A549 (cell line): Measurements from ENCODE around the gene SNX25. TPM values are rescaled to one million over a fixed set of nuclear protein-coding genes. Genes with fewer than 3 reads are reported as not detected.

Source experiments
- ATAC-seq, 2 experiments: fragments of 200-7000 bp in 1 of 2; fragments of >200 bp in 1 of 2; cut with Nextera tagmentation in 1 of 2; cut with Tn5 transposase in 1 of 2; 3 replicates each; pipeline versions ENCODE4 v1.8.0 to v1.9.1; 2018 to 2020; ENCODE audit warnings: mild to moderate bottlenecking in 1 of 2, moderate library complexity in 1 of 2
- CTCF ChIA-PET: fragments of 300-600 bp; sonication (Branson Sonifier 250); formaldehyde crosslinking; extraction: SDS; loops from one replicate; lab custom pipeline; 2021; ENCODE audit warnings: antibody characterized with exemption, inconsistent platforms; lab: Yijun Ruan, JAX
- POLR2A ChIA-PET: fragments of 350-600 bp; formaldehyde crosslinking; extraction: SDS; loops from one replicate; lab custom pipeline; 2021; ENCODE audit warnings: antibody characterized with exemption, inconsistent platforms; lab: Yijun Ruan, JAX
- DNase-seq, 2 experiments: peaks; one replicate each; pipeline versions ENCODE4 v3.0.0 to v3.0.0-alpha.2; 2011 to 2016; ENCODE audit warnings: low read depth in 1 of 2, low spot score in 1 of 2
- FAIRE-seq: peaks from 2 replicates; lab custom pipeline; 2011; peaks lifted over from hg19 to GRCh38; lab: Jason Lieb, UNC
- H3K27ac ChIP-seq, 2 experiments: fragments of >200 bp; sonication (Bioruptor Twin); formaldehyde crosslinking; 3 replicates each; pipeline ENCODE4 v1.5.1; 2016 to 2017
- H3K4me1 ChIP-seq: fragments of >200 bp; sonication (Bioruptor Twin); formaldehyde crosslinking; 3 replicates; pipeline ENCODE4 v1.6.1; 2016
- H3K4me2 ChIP-seq: fragments of >200 bp; sonication (Bioruptor Twin); formaldehyde crosslinking; 3 replicates; pipeline ENCODE4 v1.6.1; 2016
- H3K4me3 ChIP-seq: fragments of >200 bp; sonication (Bioruptor Twin); formaldehyde crosslinking; 3 replicates; pipeline ENCODE4 v1.5.1; 2016
- H3K9me3 ChIP-seq: fragments of >200 bp; sonication (Bioruptor Twin); formaldehyde crosslinking; 3 replicates; pipeline ENCODE4 v1.6.1; 2016
- BHLHE40 ChIP-seq: IDR thresholded peaks from 2 replicates; pipeline ENCODE4 v1.6.1; 2012; ENCODE audit warnings: low read depth, low read length, inconsistent platforms
- CHD2 ChIP-seq: fragments of 150-350 bp; IDR thresholded peaks from 2 replicates; pipeline ENCODE4 v1.6.1; 2014; ENCODE audit warnings: low read length; ENCODE audit not compliant: partially characterized antibody
- ESRRA ChIP-seq: fragments of 150-350 bp; IDR thresholded peaks from 2 replicates; pipeline ENCODE4 v1.6.1; 2014; ENCODE audit warnings: mild to moderate bottlenecking, low read length, borderline replicate concordance
- FOSB ChIP-seq: fragments of 250-450 bp; sonication (Bioruptor Pico); IDR thresholded peaks from 2 replicates; pipeline ENCODE4 v1.5.0; 2020; ENCODE audit warnings: mild to moderate bottlenecking, moderate library complexity
- HDAC2 ChIP-seq: fragments of 200-600 bp; sonication (generic); IDR thresholded peaks from 2 replicates; pipeline ENCODE4 v1.6.1; 2016
- HEYL ChIP-seq: fragments of 250-450 bp; sonication (Bioruptor Pico); IDR thresholded peaks from 2 replicates; pipeline ENCODE4 v1.8.0; 2021; ENCODE audit warnings: mild to moderate bottlenecking, moderate library complexity
- HOXB13 ChIP-seq: fragments of 250-450 bp; sonication (Bioruptor Pico); IDR thresholded peaks from 2 replicates; pipeline ENCODE4 v1.5.0; 2020; ENCODE audit warnings: low read depth, mild to moderate bottlenecking, moderate library complexity
- JUN ChIP-seq, 2 experiments: fragments of >200 bp; sonication (Bioruptor Twin); formaldehyde crosslinking; IDR thresholded peaks; 2 replicates in 1 of 2; 3 replicates in 1 of 2; pipeline ENCODE4 v1.6.1; 2016 to 2017
- JUNB ChIP-seq: fragments of >200 bp; sonication (Bioruptor Twin); formaldehyde crosslinking; IDR thresholded peaks from 2 replicates; pipeline ENCODE4 v1.6.1; 2016
- KDM5A ChIP-seq: fragments of 200-600 bp; sonication (generic); IDR thresholded peaks from 2 replicates; pipeline ENCODE4 v1.6.1; 2016; ENCODE audit warnings: antibody characterized with exemption, mild to moderate bottlenecking
- MAZ ChIP-seq: fragments of 150-350 bp; IDR thresholded peaks from 2 replicates; pipeline ENCODE4 v1.6.1; 2014; ENCODE audit warnings: antibody characterized with exemption, low read depth, low read length, borderline replicate concordance
- NR3C1 ChIP-seq: fragments of >200 bp; sonication (Bioruptor Twin); formaldehyde crosslinking; IDR thresholded peaks from 3 replicates; pipeline ENCODE4 v1.6.1; 2017
- POLR2A ChIP-seq: IDR thresholded peaks from 2 replicates; pipeline ENCODE4 v1.6.1; 2012; ENCODE audit warnings: mild to moderate bottlenecking, low read length
- RCOR1 ChIP-seq: fragments of 150-350 bp; IDR thresholded peaks from 2 replicates; pipeline ENCODE4 v1.6.1; 2014; ENCODE audit warnings: antibody characterized with exemption, low read length, low read depth
- RNF2 ChIP-seq: fragments of 200-600 bp; sonication (generic); IDR thresholded peaks from 2 replicates; pipeline ENCODE4 v1.6.1; 2016; ENCODE audit warnings: low read depth, mild to moderate bottlenecking, antibody characterized with exemption, moderate library complexity, borderline replicate concordance
- SMC3 ChIP-seq: fragments of >200 bp; sonication (Bioruptor Twin); formaldehyde crosslinking; IDR thresholded peaks from 3 replicates; pipeline ENCODE4 v1.6.1; 2018; ENCODE audit warnings: inconsistent platforms
- SREBF2 ChIP-seq: fragments of 450-650 bp; IDR thresholded peaks from 2 replicates; pipeline ENCODE4 v1.6.1; 2014; ENCODE audit warnings: mild to moderate bottlenecking, moderate library complexity
- ZNF302 ChIP-seq: fragments of 250-450 bp; sonication (Bioruptor Pico); IDR thresholded peaks from 2 replicates; pipeline ENCODE4 v1.9.0; 2021; ENCODE audit warnings: inconsistent platforms, mild to moderate bottlenecking, moderate library complexity
- WGBS: methylation state at CpG from one replicate; pipeline ENCODE4 v1.1.6; 2017; ENCODE audit errors: missing lambda C conversion rate; 5-methylcytosine and 5-hydroxymethylcytosine counted together
- polyA plus RNA-seq, 4 experiments: library from polyadenylated mRNA; depleted of rRNA in 3 of 4; stranded (reverse); fragments of >200 nt; fragmentation: RNase III in 1 of 4; extraction: RNeasy Plus Mini Kit Qiagen cat#74134 plus additional on column Dnase treatment in 1 of 4; gene quantifications; 2 replicates in 3 of 4; 3 replicates in 1 of 4; pipeline ENCODE4 v1.2.3, GENCODE V29; 2011 to 2017
- TF ChIP-seq, protein P1 (sequence below): fragments of >200 bp; sonication (Bioruptor Twin); formaldehyde crosslinking; IDR thresholded peaks from 3 replicates; pipeline ENCODE4 v1.6.1; 2016
- TF ChIP-seq, protein P2 (sequence below): fragments of 200-600 bp; sonication (generic); IDR thresholded peaks from 2 replicates; pipeline ENCODE4 v1.6.1; 2016; ENCODE audit warnings: antibody characterized with exemption, mild to moderate bottlenecking, moderate library complexity
- TF ChIP-seq, protein P3 (sequence below): IDR thresholded peaks from 2 replicates; pipeline ENCODE4 v1.6.1; 2012

SNX25 gene
- polyA plus RNA-seq, 2 of the 4 experiments (the other 2 are of a cell fraction): 10.1 to 13.0 TPM

DNA sequence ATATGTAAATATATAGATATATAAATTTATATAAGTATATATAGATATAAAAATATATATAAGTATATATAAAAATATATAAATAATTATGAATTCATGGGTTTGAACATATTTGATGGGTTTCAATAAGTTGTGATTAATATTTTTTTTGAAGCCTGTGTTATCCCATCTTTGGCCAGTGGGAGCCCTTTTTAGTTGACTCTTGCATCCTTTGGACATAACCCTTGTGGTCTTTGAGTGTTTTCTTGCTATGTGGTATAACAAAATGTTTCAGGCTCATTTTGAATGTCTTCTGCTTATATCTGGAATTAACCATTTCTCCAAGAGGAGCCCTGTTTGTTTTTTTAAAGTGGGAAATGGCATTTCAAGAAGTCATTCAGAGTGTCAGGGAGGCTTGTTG lies 15.2 kb downstream of the SNX25 start:
- no peak for ATAC-seq
- no peaks in the 10 kb centered on the region for H3K4me1 ChIP-seq
- ChIA-PET POLR2A (no interaction called here), CTCF (no interaction called here)
- no peak for TF ChIP-seq RNF2
- TF ChIP-seq NR3C1: no peak
- TF ChIP-seq, protein P1, sequence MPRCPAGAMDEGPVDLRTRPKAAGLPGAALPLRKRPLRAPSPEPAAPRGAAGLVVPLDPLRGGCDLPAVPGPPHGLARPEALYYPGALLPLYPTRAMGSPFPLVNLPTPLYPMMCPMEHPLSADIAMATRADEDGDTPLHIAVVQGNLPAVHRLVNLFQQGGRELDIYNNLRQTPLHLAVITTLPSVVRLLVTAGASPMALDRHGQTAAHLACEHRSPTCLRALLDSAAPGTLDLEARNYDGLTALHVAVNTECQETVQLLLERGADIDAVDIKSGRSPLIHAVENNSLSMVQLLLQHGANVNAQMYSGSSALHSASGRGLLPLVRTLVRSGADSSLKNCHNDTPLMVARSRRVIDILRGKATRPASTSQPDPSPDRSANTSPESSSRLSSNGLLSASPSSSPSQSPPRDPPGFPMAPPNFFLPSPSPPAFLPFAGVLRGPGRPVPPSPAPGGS: no peak
- TF ChIP-seq HEYL (CRISPR knock-in tag): no peak
- no peak for TF ChIP-seq JUN (IDR thresholded peaks at IDR 0.05)
- no peak for TF ChIP-seq ESRRA
- TF ChIP-seq FOSB (CRISPR knock-in tag): no peak
- TF ChIP-seq BHLHE40: no peak
- TF ChIP-seq MAZ: no peak
- TF ChIP-seq HDAC2: no peak
- no peak for FAIRE-seq
- H3K4me3 ChIP-seq: no peak overlapping the region
- no peaks in the 10 kb centered on the region for H3K9me3 ChIP-seq
- H3K27ac ChIP-seq: no peak overlapping the region
- no peak for DNase-seq
- H3K4me2 ChIP-seq: no peak overlapping the region

DNA sequence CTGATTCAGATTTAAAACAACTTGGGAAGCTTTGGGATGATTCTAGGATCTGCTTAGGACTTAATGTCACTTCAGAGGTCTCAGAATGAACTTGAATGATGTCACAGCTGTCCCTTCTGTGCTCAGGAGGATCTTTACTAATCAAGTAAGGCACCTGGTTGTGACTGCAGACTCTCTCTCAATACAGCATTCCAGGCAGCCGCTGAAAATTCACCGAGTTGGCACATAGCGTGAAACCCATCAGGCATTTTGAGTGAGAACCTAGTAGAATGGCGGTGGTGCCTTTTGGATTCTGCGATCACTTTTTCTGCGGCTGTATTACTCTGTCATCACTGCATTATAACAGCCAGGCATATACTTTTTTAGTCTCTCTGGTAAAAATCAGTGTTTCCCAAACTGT lies 16.5 kb downstream of the SNX25 start:
- CTCF ChIA-PET: interaction anchor here (0.6 kb wide), 1 partner anchor 89 kb away, joined by 4 read pairs; no protein-coding TSS in a partner anchor
- Histone ChIP-seq H3K4me3 (no peak overlapping the region), H3K4me2 (no peak overlapping the region), H3K4me1 (no peaks in the 10 kb centered on the region), H3K9me3 (no peaks in the 10 kb centered on the region), H3K27ac (no peak overlapping the region)
- no peak for ATAC-seq
- TF ChIP-seq HOXB13: no peak
- TF ChIP-seq POLR2A: no peak
- no peak for TF ChIP-seq SMC3
- no peak for TF ChIP-seq KDM5A
- TF ChIP-seq, protein P2, sequence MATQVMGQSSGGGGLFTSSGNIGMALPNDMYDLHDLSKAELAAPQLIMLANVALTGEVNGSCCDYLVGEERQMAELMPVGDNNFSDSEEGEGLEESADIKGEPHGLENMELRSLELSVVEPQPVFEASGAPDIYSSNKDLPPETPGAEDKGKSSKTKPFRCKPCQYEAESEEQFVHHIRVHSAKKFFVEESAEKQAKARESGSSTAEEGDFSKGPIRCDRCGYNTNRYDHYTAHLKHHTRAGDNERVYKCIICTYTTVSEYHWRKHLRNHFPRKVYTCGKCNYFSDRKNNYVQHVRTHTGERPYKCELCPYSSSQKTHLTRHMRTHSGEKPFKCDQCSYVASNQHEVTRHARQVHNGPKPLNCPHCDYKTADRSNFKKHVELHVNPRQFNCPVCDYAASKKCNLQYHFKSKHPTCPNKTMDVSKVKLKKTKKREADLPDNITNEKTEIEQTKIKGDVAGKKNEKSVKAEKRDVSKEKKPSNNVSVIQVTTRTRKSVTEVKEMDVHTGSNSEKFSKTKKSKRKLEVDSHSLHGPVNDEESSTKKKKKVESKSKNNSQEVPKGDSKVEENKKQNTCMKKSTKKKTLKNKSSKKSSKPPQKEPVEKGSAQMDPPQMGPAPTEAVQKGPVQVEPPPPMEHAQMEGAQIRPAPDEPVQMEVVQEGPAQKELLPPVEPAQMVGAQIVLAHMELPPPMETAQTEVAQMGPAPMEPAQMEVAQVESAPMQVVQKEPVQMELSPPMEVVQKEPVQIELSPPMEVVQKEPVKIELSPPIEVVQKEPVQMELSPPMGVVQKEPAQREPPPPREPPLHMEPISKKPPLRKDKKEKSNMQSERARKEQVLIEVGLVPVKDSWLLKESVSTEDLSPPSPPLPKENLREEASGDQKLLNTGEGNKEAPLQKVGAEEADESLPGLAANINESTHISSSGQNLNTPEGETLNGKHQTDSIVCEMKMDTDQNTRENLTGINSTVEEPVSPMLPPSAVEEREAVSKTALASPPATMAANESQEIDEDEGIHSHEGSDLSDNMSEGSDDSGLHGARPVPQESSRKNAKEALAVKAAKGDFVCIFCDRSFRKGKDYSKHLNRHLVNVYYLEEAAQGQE: no peak
- TF ChIP-seq FOSB (CRISPR knock-in tag): no peak
- TF ChIP-seq ZNF302 (CRISPR knock-in tag): no peak
- TF ChIP-seq HEYL (CRISPR knock-in tag): no peak
- TF ChIP-seq, protein P1: no peak
- TF ChIP-seq JUNB: no peak
- TF ChIP-seq SREBF2: no peak
- no peak for TF ChIP-seq CHD2
- TF ChIP-seq, protein P3, sequence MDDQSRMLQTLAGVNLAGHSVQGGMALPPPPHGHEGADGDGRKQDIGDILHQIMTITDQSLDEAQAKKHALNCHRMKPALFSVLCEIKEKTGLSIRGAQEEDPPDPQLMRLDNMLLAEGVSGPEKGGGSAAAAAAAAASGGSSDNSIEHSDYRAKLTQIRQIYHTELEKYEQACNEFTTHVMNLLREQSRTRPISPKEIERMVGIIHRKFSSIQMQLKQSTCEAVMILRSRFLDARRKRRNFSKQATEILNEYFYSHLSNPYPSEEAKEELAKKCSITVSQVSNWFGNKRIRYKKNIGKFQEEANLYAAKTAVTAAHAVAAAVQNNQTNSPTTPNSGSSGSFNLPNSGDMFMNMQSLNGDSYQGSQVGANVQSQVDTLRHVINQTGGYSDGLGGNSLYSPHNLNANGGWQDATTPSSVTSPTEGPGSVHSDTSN: no peak
- TF ChIP-seq NR3C1: no peak
- TF ChIP-seq RCOR1: no peak
- WGBS: 86% methylated on average over 6 of the region's 6 CpGs
- no peak for FAIRE-seq
- POLR2A ChIA-PET: no interaction called here
- DNase-seq: no peak
